ENCODE measurements around the gene SLC50A1. TPM values are rescaled to one million over a fixed set of nuclear protein-coding genes. Genes with fewer than 3 reads are reported as not detected.

The SLC50A1 gene
- total RNA-seq, 1 donor from 2014 or later = 37.7 TPM

DNA sequence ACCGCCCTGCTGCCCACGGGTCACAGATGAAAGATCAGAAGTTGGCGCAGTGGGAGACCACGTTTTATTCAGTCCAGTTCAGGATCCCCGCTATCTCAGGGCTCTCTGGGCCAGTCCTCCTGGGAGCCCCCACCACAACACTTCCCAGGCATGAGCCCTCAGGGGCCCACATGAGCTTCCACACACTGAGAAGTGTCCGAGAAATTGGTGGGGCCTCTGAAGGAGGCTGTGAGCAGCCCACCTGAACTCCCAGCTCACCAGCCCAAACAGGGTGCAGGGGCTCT is 50.1 kb downstream of the SLC50A1 start:
- H3K4me3 ChIP-seq (ENCODE audit: low read depth, low read length) = no peak overlapping the region
- TF ChIP-seq, protein P1, sequence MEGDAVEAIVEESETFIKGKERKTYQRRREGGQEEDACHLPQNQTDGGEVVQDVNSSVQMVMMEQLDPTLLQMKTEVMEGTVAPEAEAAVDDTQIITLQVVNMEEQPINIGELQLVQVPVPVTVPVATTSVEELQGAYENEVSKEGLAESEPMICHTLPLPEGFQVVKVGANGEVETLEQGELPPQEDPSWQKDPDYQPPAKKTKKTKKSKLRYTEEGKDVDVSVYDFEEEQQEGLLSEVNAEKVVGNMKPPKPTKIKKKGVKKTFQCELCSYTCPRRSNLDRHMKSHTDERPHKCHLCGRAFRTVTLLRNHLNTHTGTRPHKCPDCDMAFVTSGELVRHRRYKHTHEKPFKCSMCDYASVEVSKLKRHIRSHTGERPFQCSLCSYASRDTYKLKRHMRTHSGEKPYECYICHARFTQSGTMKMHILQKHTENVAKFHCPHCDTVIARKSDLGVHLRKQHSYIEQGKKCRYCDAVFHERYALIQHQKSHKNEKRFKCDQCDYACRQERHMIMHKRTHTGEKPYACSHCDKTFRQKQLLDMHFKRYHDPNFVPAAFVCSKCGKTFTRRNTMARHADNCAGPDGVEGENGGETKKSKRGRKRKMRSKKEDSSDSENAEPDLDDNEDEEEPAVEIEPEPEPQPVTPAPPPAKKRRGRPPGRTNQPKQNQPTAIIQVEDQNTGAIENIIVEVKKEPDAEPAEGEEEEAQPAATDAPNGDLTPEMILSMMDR (conservative IDR thresholded peaks at IDR 0.05; ENCODE audit: low read depth, low read length) = no peak
- DNase-seq (ENCODE audit: low read depth) = no peak

DNA sequence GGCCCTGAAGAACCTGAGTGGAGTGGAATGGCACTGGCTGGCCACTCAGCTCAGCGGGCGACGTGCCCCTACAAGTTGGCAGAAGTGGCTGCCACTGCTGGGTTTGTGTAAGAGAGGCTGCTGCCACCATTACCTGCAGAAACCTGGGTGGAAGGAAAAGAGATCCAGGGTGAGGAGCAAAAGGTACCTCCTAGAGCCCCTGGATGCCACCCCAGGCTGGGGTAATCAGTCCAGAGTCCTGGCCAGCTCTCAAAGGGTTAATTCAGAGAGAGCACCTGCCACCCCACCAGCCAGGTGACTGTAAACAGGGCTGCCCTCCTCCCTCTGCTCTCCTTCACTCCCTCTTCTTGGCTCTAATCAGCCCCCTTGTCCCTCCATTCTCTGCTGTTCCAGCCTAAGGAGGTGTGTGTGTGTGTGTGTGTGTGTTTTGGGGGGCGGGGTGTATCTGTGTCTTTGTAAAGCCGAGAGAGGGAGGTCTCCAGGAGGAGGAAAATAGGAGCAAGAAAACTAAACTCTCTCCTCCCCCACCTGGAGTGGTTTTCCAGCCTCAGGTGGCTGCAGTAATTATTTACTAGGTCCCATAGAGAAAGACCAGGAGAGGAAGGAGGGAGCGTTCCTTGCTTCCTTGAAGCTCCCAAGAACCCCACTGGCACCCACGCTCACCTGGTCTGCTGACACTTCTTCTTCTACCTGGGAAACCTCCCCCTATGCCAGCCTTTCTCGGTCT is 50.6 kb downstream of the SLC50A1 start:
- TF ChIP-seq, protein P1 (conservative IDR thresholded peaks at IDR 0.05; ENCODE audit: low read depth, low read length) = no peak
- no peak for DNase-seq (ENCODE audit: low read depth)
- no peak overlapping the region for H3K4me3 ChIP-seq (ENCODE audit: low read depth, low read length)

DNA sequence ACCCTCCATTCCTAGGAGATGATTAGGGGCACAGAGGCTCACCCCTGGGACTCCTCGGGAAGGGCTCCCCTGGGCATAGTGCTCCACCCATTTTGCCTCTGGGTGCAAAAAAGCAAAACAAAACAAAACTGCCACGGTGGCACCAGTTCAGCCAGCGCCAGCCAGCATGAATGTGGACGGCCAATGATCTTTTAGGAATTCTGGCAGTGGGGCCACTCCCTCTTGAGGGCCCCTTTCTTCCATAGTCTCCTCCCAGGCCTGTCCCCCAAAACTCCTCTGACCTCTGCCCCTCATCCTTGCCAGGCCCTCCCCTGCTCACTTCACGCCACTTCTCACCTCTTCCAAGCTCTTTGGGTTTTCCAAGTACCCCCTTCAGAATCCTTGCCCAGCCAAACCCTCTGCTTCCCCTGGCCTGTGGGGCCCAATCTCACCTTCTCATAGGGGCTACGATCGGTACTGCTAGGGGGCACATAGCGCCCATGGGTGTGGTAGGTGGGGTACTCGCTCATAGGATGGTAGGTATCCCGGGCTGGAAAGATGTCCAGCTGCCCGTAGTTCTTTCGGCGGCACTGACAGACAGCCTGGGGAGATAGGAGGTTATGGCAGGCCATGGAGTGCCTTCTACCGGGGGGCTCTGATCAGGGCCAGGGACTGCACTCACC is 51.3 kb downstream of the SLC50A1 start:
- H3K4me3 ChIP-seq (ENCODE audit: low read depth, low read length) = no peak overlapping the region
- no peak for DNase-seq (ENCODE audit: low read depth)
- TF ChIP-seq, protein P1 (conservative IDR thresholded peaks at IDR 0.05; ENCODE audit: low read depth, low read length) = no peak

DNA sequence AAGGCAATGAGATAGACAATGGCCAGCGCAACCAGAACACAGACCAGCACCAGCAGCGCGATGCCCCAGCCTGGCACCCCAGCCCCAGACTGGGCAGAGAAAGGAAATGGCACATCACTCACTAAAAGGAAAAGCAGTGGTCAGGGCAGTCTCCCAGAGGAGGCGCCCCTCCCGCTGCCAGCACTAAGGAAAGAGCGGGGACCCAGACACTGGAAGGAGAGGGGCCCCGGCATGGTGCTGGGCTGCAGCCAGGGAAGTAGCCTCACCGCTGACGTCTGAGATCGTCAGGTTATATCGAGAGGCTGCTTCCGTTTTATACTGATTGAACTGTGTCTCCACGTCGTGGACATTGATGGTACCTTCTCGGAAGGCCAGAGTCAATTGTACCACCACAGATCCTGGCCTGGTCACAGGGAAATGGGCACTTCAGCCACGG is 51.8 kb downstream of the SLC50A1 start:
- H3K4me3 ChIP-seq (ENCODE audit: low read depth, low read length) = no peak overlapping the region
- DNase-seq (ENCODE audit: low read depth) = no peak
- TF ChIP-seq, protein P1 (conservative IDR thresholded peaks at IDR 0.05; ENCODE audit: low read depth, low read length) = no peak

DNA sequence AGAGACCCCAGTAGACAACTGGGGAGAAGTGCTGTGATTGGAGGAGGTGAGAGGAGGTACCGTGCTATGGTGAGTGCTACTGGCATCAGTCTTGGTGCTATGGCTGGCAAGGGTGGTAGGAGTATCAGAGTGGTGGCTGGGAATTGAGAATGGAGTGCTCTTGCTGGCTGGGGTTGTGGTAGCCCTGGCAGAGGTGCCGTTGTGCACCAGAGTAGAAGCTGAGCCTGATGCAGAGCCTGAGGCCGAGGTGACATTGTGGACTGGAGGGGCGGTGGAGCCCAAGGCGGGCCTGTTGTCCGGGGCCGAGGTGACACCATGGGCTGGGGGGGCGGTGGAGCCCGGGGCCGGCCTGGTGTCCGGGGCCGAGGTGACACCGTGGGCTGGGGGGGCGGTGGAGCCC is 52.6 kb downstream of the SLC50A1 start:
- DNase-seq (ENCODE audit: low read depth) = no peak
- TF ChIP-seq, protein P1 (conservative IDR thresholded peaks at IDR 0.05; ENCODE audit: low read depth, low read length) = no peak
- H3K4me3 ChIP-seq (ENCODE audit: low read depth, low read length) = no peak overlapping the region

Other genes starting within 250 kb of the SLC50A1 start
- gene PMVK, start 199.1 kb upstream of the SLC50A1 start, total RNA-seq = 11.8 and 13.2 TPM in 2 replicates
- 23.4 and 49.6 TPM in 2 replicates for gene PBXIP1, start 179.8 kb upstream of the SLC50A1 start, total RNA-seq
- gene PYGO2, start 174.1 kb upstream of the SLC50A1 start, total RNA-seq = 16.0 and 23.7 TPM in 2 replicates
- gene SHC1, start 165.1 kb upstream of the SLC50A1 start, total RNA-seq = 131 and 155 TPM in 2 replicates
- 289 and 358 TPM in 2 replicates for gene CKS1B, start 161.2 kb upstream of the SLC50A1 start, total RNA-seq
- gene FLAD1, start 152.5 kb upstream of the SLC50A1 start, total RNA-seq = 41.9 and 67.5 TPM in 2 replicates
- not detected in 2 replicates for gene LENEP, start 142.3 kb upstream of the SLC50A1 start, total RNA-seq
- 20.4 and 20.7 TPM in 2 replicates for gene ZBTB7B, start 133.1 kb upstream of the SLC50A1 start, total RNA-seq
- 0.12 TPM in 1 of 2 replicates, not detected in the other for gene DCST2, start 102.1 kb upstream of the SLC50A1 start, total RNA-seq
- gene DCST1, start 102.0 kb upstream of the SLC50A1 start, total RNA-seq = not detected in 2 replicates
- 164 and 266 TPM in 2 replicates for gene ADAM15, start 84.5 kb upstream of the SLC50A1 start, total RNA-seq
- gene EFNA4, start 72.1 kb upstream of the SLC50A1 start, total RNA-seq = 10.8 and 24.9 TPM in 2 replicates
- gene EFNA3, start 57.0 kb upstream of the SLC50A1 start, total RNA-seq = 1.7 and 2.8 TPM in 2 replicates
- gene EFNA1, start 8.0 kb upstream of the SLC50A1 start, total RNA-seq = 26.3 and 45.3 TPM in 2 replicates
- 28.6 and 77.8 TPM in 2 replicates for gene DPM3, start 4.7 kb downstream of the SLC50A1 start, total RNA-seq
- 170 and 193 TPM in 2 replicates for gene KRTCAP2, start 37.5 kb downstream of the SLC50A1 start, total RNA-seq
- 3.4 and 9.4 TPM in 2 replicates for gene TRIM46, start 38.0 kb downstream of the SLC50A1 start, total RNA-seq
- gene THBS3, start 72.0 kb downstream of the SLC50A1 start, total RNA-seq = 4.9 and 13.2 TPM in 2 replicates
- gene MTX1, start 72.8 kb downstream of the SLC50A1 start, total RNA-seq = 75.2 and 132 TPM in 2 replicates
- gene ENTREP3, start 119.6 kb downstream of the SLC50A1 start, total RNA-seq = 10.8 and 15.9 TPM in 2 replicates
- gene SCAMP3, start 126.5 kb downstream of the SLC50A1 start, total RNA-seq = 61.8 and 89.7 TPM in 2 replicates
- 20.7 and 43.7 TPM in 2 replicates for gene CLK2, start 137.7 kb downstream of the SLC50A1 start, total RNA-seq
- 0.72 and 8.1 TPM in 2 replicates for gene HCN3, start 141.6 kb downstream of the SLC50A1 start, total RNA-seq
- gene PKLR, start 165.6 kb downstream of the SLC50A1 start, total RNA-seq = not detected in 2 replicates
- 248 and 580 TPM in 2 replicates for gene FDPS, start 173.0 kb downstream of the SLC50A1 start, total RNA-seq
- gene RUSC1, start 185.0 kb downstream of the SLC50A1 start, total RNA-seq = 53.2 and 64.8 TPM in 2 replicates